Right ventricle myocardium superior (tissue), 1 donor: Measurements from ENCODE around the gene CAMK2D. TPM values are rescaled to one million over a fixed set of nuclear protein-coding genes. Genes with fewer than 3 reads are reported as not detected.

Source experiments
- ATAC-seq: fragments of 200-7000 bp; cut with Tn5 transposase; one replicate; pipeline ENCODE4 v1.9.1; 2020; ENCODE audit warnings: mild to moderate bottlenecking; ENCODE audit not compliant: poor library complexity
- DNase-seq: peaks from one replicate; pipeline ENCODE4 v3.0.0-alpha.2; 2020
- intact Hi-C: fragments of 100-400 bp; cut with DNase I; formaldehyde crosslinking; loops from one replicate; pipeline ENCODE4 v1.11.2; 2022
- total RNA-seq: library from RNA; stranded (reverse); fragmentation: NEBNext Ultra II Directional; extraction: Animal tissue kit (Norgen Biotek cat#: 25700); gene quantifications from one replicate; pipeline ENCODE4 v1.2.1, GENCODE V29; 2021
- donor health status: DM: no; HTN: yes; CAD: no; lungs with severe emphysema.

The CAMK2D gene
- total RNA-seq, 1 donor from 2014 or later, result 194 TPM

DNA sequence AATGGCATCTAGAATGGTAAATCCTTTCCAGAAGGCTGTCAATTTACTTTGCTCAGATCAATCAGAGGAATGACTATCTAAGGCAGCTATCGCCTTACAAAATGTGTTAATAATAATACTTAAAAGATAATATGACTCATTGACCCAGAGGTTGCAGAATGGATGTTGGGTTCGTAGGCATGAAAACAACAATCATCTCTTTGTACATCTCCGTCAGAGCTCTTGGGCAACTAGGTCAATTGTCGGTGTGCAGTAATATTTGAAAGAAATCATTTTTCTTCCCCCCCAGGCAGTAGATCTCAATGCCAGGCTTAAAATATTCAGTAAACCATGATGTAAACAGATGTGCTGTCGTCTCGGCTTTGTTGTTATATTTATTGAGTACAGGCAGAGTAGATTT is 165.1 kb downstream of the CAMK2D start:
- DNase-seq, result no peak
- intact Hi-C loops, result no loop called here
- no peak for ATAC-seq

GRCh38 chr4:113594231-113594556 is 167.3 kb downstream of the CAMK2D start:
- ATAC-seq (no peak), DNase-seq (no peak)
- intact Hi-C loops, result no loop called here

DNA sequence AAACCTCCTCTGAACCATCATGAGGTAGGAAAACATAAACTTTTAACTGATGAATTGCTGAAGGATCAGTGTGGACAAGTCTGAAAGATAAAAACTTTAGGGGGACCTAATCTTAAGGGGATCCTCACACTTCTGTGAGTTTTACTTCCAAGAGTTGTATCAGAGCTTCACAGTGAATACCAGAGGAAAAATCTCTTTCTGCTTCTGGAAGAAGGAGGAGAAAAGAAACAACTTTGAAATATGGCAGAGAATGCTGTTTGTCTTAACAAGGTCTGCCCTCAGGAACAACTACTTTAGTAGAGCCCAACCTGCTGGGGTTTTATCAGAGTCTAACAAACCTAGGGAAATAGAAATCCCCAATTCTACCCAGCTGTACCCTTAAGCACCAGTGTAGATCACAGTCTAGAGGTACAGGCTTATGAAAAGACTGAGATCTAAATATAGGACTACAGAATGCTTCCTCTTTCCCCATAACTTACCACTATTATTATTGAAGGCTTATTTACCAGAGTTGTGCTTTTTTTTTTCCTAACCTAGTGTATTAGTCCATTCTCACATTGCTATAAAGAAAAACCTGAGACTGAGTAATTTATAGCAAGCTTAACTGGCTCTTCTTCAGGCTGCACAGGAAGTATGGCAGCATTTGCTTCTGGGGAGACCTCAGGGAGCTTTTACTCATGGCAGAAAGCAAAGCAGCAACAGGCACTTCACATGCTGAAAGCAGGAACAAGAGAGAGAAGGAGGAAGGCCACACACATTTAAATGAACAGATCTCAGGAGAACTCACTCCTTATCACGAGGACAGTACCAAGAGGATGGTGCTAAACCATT is 167.9 kb downstream of the CAMK2D start:
- peak; percentile 23 for ATAC-seq
- DNase-seq, result no peak
- intact Hi-C loops, result no loop called here

DNA sequence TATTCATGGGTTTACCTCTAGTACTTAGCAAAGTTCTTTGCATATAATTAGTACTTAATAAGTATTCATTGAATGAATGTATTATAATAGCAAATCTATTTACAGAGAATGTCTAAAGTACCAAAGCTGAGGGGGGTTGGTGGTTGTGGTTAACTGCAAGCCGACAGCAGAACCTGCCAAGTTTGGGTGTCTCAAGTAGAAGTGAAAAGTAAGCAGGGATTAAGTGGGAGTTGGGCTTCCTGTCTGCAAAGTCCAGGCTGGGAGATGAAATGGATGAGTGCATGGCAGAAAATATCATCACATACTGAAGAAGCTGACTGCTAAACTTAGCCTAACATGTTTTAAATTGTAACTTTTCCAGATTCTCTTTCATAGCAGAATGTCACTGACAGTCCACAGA is 169.6 kb downstream of the CAMK2D start:
- ATAC-seq, result peak; percentile 30
- DNase-seq, result no peak
- intact Hi-C loops, result no loop called here

- intact Hi-C loops, result no loop called here
- no peak for ATAC-seq
- no peak for DNase-seq
Observed at GRCh38 chr4:113588895-113589668, 172.5 kb downstream of the CAMK2D start.

DNA sequence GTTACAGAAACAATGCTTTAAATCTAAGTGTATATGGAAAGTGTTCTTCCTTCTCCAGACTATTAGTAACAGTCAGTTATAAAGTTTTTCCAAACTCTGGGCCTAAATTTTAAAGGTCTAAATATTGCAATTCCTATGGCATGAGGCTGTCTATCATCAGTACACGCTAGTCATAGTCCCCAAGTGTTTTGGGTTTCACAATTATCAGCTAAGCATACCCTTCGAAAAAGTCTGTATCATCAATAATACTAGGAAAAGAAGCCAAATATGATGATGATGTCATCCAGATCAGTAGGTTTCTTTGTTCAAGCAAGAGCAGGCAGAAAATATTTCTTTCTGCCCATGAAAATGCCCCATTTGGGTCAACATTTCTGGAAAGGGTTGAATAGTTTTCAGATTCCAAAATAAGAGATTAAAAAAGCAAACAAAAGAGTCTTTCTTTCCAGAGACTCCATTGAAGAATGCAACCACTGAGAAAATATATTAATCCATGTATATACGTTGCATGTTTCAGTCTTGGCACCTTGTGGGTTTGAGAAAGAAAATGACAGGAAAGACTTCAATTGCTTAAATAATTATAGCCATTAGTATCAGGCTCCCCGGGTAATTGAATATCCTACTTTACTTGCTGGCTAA is 173.8 kb downstream of the CAMK2D start:
- ATAC-seq (no peak), DNase-seq (no peak)
- intact Hi-C loops, result no loop called here

DNA sequence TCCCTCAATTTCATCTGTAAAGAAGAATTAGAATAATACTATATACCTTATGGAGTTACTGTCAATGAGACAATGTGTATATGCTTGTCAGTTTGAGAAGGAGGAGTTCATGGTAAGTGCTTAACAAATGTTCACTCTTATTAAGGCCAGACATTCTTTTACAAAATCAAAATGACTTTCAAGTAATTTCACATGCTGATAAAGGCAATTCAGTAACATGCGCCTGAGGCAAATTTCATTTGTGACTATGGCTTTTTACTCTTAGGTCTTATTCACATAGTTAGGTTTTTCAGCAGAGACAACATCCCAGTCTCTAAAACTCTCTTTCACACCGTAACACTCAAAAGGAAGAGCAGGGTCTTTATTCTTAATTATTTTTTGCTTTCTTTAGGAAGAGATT is 174.4 kb downstream of the CAMK2D start:
- no peak for DNase-seq
- intact Hi-C loops, result no loop called here
- ATAC-seq, result no peak

DNA sequence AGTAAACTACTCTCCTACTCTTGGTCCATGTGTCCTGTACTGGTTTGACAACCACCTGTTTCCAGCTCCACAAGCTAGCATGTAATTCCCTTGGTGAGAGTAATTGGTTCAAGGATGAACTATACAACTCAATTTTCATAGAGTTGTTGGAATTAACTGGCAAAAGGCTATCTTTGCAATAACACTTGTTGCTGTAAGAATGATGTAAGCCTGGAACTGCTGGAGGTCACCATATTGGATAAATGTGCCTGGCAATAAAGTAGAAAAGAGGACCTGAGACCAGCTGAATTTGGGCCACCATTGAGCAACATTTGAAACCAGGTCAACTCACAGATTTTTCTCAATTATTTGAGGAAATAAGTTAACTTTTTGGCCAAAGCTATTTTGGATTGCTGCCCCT is 175.5 kb downstream of the CAMK2D start:
- intact Hi-C loops, result no loop called here
- no peak for DNase-seq
- ATAC-seq, result no peak

- ATAC-seq, result peak; percentile 44
- peak; percentile 39 for DNase-seq
- intact Hi-C loops, result no loop called here
Observed at GRCh38 chr4:113584407-113585150, 177.0 kb downstream of the CAMK2D start.

GRCh38 chr4:113582737-113583136 is 178.8 kb downstream of the CAMK2D start:
- ATAC-seq, result peak; percentile 92
- DNase-seq, result peak; percentile 47
- intact Hi-C loops, result no loop called here

- ATAC-seq, result no peak
- intact Hi-C loops, result no loop called here
- no peak for DNase-seq
Observed at GRCh38 chr4:113579360-113579759, 182.2 kb downstream of the CAMK2D start.

- intact Hi-C loops, result no loop called here
- ATAC-seq (no peak), DNase-seq (no peak)
Observed at GRCh38 chr4:113576947-113577678, 184.4 kb downstream of the CAMK2D start.

DNA sequence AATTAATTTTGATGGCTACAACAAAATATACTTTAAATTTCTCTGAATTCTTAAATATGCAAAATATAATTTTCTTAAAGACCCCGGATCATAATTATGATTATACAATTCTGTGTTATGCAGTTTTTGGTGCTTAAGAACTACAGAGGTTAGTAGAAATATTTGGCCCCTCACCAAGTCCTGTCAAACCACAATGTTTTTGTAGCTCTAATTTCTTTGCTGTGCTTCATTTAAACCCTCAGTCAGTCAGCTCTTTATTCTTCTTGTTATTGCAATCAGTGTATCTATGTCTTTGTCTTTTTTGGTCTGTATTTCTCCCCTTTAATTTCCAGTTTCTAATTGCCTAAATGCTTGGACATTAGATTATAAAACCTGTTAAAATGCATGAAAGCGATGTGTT is 186.1 kb downstream of the CAMK2D start:
- intact Hi-C loops, result no loop called here
- DNase-seq (no peak), ATAC-seq (peak; percentile 35)

- ATAC-seq (peak; percentile 50), DNase-seq (no peak)
- intact Hi-C loops, result no loop called here
Observed at GRCh38 chr4:113574636-113575103, 186.9 kb downstream of the CAMK2D start.

DNA sequence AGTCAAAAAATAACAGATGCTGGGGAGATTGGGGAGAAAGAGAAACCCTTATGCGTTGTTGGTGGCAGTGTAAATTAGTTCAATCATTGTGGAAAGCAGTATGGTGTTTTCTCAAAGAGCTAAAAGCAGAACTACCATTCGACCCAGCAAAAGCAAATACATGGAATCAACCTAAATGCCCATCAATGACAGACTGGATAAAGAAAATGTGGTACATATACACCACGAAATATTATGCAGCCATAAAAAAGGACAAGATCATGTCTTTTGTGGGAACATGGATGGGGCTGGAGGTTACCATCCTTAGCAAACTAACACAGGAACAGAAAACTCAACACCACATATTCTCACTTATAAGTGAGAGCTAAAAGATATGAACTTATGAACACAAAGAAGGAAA is 188.9 kb downstream of the CAMK2D start:
- ATAC-seq (no peak), DNase-seq (no peak)
- intact Hi-C loops, result no loop called here

- DNase-seq (no peak), ATAC-seq (no peak)
- intact Hi-C loops, result no loop called here
Observed at GRCh38 chr4:113566015-113566795, 195.3 kb downstream of the CAMK2D start.

- ATAC-seq, result no peak
- intact Hi-C loops, result no loop called here
- DNase-seq, result no peak
Observed at GRCh38 chr4:113565702-113566012, 195.9 kb downstream of the CAMK2D start.

GRCh38 chr4:113564493-113564892 is 197.0 kb downstream of the CAMK2D start:
- DNase-seq (no peak), ATAC-seq (no peak)
- intact Hi-C loops, result no loop called here
